ENCODE results near the gene EVI2B. TPM values are rescaled to one million over a fixed set of nuclear protein-coding genes. Genes with fewer than 3 reads are reported as not detected.
"Not testable (repeated sequence)": the region's sequence is repeated elsewhere in the genome, so short reads cannot be mapped to it uniquely, and the experiment has no call there.

Gene EVI2B, protein sequence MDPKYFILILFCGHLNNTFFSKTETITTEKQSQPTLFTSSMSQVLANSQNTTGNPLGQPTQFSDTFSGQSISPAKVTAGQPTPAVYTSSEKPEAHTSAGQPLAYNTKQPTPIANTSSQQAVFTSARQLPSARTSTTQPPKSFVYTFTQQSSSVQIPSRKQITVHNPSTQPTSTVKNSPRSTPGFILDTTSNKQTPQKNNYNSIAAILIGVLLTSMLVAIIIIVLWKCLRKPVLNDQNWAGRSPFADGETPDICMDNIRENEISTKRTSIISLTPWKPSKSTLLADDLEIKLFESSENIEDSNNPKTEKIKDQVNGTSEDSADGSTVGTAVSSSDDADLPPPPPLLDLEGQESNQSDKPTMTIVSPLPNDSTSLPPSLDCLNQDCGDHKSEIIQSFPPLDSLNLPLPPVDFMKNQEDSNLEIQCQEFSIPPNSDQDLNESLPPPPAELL
- total RNA-seq (2012; rRNA removed): 0.44 and 1.5 TPM in 2 replicates

DNA sequence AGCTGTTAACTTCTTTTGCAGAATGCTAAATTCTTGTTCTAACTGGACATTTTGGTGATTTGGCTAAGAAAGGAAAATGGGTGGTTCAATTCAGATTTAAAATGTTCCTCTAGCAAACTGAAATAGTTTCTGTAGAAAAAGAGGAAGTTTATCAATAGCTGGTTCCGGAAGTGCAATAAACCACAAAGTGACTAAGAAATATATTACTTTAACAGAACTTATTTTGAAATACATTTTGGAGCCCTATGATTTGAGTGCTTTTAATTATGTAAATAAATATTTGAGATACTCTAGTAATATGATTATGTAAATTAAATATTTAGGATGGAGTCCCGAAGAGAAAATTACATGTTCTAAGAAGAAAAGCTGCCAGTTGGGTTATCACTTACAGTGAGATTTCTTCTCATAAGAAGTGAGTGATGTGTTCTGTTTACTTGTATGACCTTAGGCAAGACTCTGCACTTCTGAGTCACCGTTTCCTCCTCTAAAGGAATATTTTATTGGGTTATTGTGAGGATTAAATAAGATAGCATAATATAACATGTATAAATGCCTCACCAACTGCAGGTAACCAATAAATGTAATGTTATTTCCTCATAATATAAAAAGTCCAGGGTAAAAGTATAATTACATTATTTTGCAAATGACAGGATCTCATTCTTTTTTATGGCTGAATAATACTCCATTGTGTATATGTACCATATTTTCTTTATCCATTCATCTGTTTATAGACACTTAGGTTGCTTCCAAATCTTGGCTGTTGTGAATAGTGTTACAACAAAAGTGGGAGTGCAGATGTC lies at the start of gene EVI2B:
Gene EVI2B (minus strand): TSS at position 73 of the 800 bp plus-strand sequence. CDS start 8,445 bp downstream, outside the sequence.
- Histone ChIP-seq H3K9me3 (replicated peaks; ENCODE audit: low read length) (peaks cover 3% of the 10 kb centered on the region), H3K9ac (ENCODE audit: low read depth, low read length) (peak within 1 kb of the TSS; percentile 55), H3K36me3 (ENCODE audit: insufficient read depth, low read length) (no peaks in the 10 kb centered on the region), H3K4me1 (ENCODE audit: control insufficient read depth, insufficient read depth, low read length) (peaks cover 27% of the 10 kb centered on the region), H3K27me3 (ENCODE audit: control insufficient read depth, insufficient read depth, low read length) (no peaks in the 10 kb centered on the region), H3K4me2 (ENCODE audit: low read length) (peak within 1 kb of the TSS; percentile 68), H3K4me3 (ENCODE audit: low read length) (peak within 1 kb of the TSS; percentile 43)

DNA sequence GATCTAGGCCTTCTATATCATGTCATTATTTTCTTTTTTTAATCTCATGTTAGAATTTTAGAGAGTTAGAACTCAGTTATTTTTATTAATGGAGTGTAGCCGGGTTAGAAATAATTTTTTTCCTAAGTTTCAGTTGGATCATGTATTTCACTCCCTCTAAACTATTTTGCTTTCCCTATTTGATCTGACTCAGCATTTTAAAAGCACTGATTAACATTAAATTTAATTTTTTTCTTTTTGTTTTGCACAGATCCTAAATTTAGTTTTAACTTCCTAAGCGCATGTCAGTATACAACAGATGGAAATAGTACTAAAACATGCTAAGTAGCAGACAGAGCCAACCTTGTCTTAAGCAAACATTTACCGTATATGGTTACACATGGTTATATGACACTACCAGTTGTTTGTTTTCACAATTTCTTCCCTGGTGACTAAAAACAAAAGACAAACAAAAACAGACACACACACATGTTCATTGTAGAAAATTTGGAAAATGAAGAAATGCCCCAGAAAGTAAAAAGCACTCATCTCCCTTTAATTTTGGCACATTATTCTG lies 44.1 kb upstream of the EVI2B start:
- H3K4me3 ChIP-seq (ENCODE audit: low read length): no peak overlapping the region
- H3K4me2 ChIP-seq (ENCODE audit: low read length): no peak overlapping the region
- H3K27me3 ChIP-seq (ENCODE audit: control insufficient read depth, insufficient read depth, low read length): no peaks in the 10 kb centered on the region
- H3K4me1 ChIP-seq (ENCODE audit: control insufficient read depth, insufficient read depth, low read length): no peaks in the 10 kb centered on the region
- H3K36me3 ChIP-seq (ENCODE audit: insufficient read depth, low read length): peaks cover 52% of the 10 kb centered on the region
- H3K9me3 ChIP-seq (replicated peaks; ENCODE audit: low read length): no peaks in the 10 kb centered on the region
- no peak overlapping the region for H3K9ac ChIP-seq (ENCODE audit: low read depth, low read length)

DNA sequence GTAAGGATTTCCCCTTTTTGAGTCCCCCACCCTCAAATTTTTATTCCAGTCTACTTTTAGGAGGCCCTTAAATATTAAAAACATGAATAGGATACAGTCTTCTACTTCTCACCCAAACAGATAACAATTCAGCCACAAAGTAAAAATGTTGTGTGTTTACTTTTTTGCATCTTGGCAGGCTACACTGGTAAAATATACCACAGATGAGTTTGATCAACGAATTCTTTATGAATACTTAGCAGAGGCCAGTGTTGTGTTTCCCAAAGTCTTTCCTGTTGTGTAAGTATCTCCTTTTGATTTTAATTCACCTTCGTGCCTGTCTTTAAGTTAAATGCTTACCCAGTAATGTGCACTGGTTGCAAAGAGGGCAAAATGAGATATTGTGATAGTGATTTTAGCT lies 43.2 kb upstream of the EVI2B start:
- Histone ChIP-seq H3K9me3 (replicated peaks; ENCODE audit: low read length) (no peaks in the 10 kb centered on the region), H3K4me3 (ENCODE audit: low read length) (no peak overlapping the region), H3K27me3 (ENCODE audit: control insufficient read depth, insufficient read depth, low read length) (no peaks in the 10 kb centered on the region), H3K4me1 (ENCODE audit: control insufficient read depth, insufficient read depth, low read length) (no peaks in the 10 kb centered on the region), H3K4me2 (ENCODE audit: low read length) (no peak overlapping the region), H3K9ac (ENCODE audit: low read depth, low read length) (no peak overlapping the region), H3K36me3 (ENCODE audit: insufficient read depth, low read length) (peaks cover 47% of the 10 kb centered on the region)

DNA sequence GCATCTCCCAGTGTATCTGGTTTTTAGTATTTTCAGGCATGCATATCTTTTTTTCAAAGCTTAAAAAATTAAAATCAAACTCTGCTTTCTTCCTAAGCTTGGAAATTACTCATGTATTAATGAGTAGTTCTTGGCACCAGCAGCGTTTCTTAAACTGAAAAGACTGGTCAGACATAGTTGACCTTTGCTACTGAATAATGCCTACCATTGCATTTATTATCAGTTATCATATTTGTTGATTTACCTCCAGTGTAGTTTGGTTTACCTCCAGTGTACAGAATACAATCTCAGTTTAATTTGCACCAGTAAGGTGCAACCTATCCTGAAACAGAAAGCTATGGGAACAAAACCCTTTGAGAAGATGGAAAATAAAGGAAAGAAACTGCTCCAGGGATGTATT lies 42.1 kb upstream of the EVI2B start:
- no peaks in the 10 kb centered on the region for H3K4me1 ChIP-seq (ENCODE audit: control insufficient read depth, insufficient read depth, low read length)
- no peaks in the 10 kb centered on the region for H3K27me3 ChIP-seq (ENCODE audit: control insufficient read depth, insufficient read depth, low read length)
- H3K9ac ChIP-seq (ENCODE audit: low read depth, low read length): no peak overlapping the region
- no peak overlapping the region for H3K4me3 ChIP-seq (ENCODE audit: low read length)
- H3K4me2 ChIP-seq (ENCODE audit: low read length): no peak overlapping the region
- H3K36me3 ChIP-seq (ENCODE audit: insufficient read depth, low read length): peaks cover 36% of the 10 kb centered on the region
- no peaks in the 10 kb centered on the region for H3K9me3 ChIP-seq (replicated peaks; ENCODE audit: low read length)

DNA sequence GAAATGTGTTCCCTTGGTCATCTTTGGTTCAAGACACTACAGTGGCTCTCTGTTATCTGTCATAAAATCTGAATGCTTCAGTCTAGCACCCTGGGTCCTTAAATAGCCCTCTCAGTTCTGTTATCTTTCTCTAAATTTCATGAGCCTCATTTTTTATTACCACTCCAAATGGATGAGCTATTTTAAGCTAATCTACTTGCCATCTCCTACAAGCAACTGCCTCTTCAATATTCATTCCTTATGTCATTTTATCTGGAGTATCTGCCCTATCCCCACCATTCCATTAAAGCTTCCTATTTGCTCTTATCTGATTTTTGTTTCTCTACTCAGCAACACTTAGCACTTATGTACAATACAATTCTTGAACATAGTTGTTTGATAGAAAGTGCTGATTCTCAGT lies 35.6 kb upstream of the EVI2B start:
- no peaks in the 10 kb centered on the region for H3K9me3 ChIP-seq (replicated peaks; ENCODE audit: low read length)
- H3K9ac ChIP-seq (ENCODE audit: low read depth, low read length): no peak overlapping the region
- H3K4me3 ChIP-seq (ENCODE audit: low read length): no peak overlapping the region
- H3K4me1 ChIP-seq (ENCODE audit: control insufficient read depth, insufficient read depth, low read length): no peaks in the 10 kb centered on the region
- H3K27me3 ChIP-seq (ENCODE audit: control insufficient read depth, insufficient read depth, low read length): no peaks in the 10 kb centered on the region
- H3K36me3 ChIP-seq (ENCODE audit: insufficient read depth, low read length): peaks cover 34% of the 10 kb centered on the region
- no peak overlapping the region for H3K4me2 ChIP-seq (ENCODE audit: low read length)

DNA sequence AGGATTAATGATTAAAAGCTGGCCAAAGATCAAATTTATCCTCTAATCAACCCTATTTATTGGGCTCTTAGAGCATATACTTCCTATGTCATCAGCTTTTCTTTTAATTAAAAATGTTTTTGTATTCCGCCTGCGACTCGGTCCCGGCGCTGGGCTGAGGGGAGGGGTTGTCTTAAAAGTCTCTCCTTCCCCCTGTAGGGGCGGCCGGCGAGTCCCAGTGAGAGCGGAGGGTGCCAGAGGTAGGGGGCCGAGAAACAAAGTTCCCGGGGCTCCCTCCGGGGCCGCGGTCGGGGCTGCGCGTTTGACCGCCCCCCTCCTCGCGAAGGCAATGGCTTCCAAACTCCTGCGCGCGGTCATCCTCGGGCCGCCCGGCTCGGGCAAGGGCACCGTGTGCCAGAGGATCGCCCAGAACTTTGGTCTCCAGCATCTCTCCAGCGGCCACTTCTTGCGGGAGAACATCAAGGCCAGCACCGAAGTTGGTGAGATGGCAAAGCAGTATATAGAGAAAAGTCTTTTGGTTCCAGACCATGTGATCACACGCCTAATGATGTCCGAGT lies 31.4 kb upstream of the EVI2B start:
- H3K9me3 ChIP-seq (replicated peaks; ENCODE audit: low read length); H3K4me2 ChIP-seq (ENCODE audit: low read length); H3K4me3 ChIP-seq (ENCODE audit: low read length); H3K4me1 ChIP-seq (ENCODE audit: control insufficient read depth, insufficient read depth, low read length); H3K9ac ChIP-seq (ENCODE audit: low read depth, low read length); H3K27me3 ChIP-seq (ENCODE audit: control insufficient read depth, insufficient read depth, low read length): not testable (repeated sequence)
- H3K36me3 ChIP-seq (ENCODE audit: insufficient read depth, low read length): peaks cover 36% of the 10 kb centered on the region

DNA sequence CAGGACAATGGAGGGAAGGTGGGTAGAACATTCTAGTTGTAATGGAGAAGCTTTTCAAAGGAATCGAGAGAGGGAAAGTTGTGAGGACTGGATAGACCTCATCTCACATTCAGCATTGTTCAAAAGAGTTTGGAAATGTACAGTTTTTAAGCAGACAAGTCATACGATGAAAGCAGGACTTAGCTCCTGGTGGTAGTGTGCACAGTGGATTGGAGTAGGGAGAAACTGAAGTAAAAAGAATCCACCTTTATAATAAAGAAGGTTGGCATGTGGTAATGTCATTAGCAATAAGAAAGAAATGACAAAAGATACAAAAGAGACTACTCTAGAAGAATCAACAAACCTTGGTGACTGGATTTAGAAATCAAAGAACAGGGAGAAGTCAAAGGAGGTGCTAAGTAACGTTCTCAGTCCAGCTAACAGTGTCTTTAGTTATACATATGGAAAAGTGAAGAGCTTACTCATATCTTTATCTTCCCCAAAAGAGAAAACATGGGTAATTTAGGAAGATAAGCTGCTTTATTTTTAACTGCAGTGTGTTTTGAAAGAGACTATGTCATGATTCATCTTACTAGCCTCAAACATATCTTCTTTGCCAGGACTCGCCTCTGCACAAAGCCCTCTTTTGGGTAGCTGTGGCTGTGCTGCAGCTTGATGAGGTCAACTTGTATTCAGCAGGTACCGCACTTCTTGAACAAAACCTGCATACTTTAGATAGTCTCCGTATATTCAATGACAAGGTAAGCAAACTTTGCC lies 26.2 kb upstream of the EVI2B start:
- no peaks in the 10 kb centered on the region for H3K9me3 ChIP-seq (replicated peaks; ENCODE audit: low read length)
- peaks cover 45% of the 10 kb centered on the region for H3K36me3 ChIP-seq (ENCODE audit: insufficient read depth, low read length)
- no peak overlapping the region for H3K9ac ChIP-seq (ENCODE audit: low read depth, low read length)
- H3K4me3 ChIP-seq (ENCODE audit: low read length): no peak overlapping the region
- peak overlapping the region; percentile 8 for H3K4me2 ChIP-seq (ENCODE audit: low read length)
- no peaks in the 10 kb centered on the region for H3K27me3 ChIP-seq (ENCODE audit: control insufficient read depth, insufficient read depth, low read length)
- H3K4me1 ChIP-seq (ENCODE audit: control insufficient read depth, insufficient read depth, low read length): peaks cover 12% of the 10 kb centered on the region

DNA sequence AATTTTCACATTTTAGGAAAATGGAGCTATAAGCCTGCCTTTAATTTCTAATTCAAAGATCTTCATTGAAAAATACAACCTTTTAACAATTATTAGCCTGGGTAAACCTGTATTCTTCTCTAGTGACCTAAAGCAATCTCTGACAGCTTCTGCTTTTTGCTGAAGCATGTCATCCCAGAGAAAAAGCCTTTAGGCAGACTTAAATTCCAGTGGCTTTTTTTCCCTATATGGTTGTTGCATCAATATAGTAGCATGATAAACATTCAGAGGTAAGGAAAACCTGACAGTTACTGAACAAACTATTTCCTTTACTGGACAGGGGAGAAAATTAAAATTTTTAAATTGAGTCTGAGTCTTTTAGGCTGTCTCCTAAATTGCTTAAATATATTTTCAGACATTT lies 15.4 kb upstream of the EVI2B start:
- Histone ChIP-seq H3K9ac (ENCODE audit: low read depth, low read length) (no peak overlapping the region), H3K4me1 (ENCODE audit: control insufficient read depth, insufficient read depth, low read length) (peaks cover 17% of the 10 kb centered on the region), H3K27me3 (ENCODE audit: control insufficient read depth, insufficient read depth, low read length) (no peaks in the 10 kb centered on the region), H3K36me3 (ENCODE audit: insufficient read depth, low read length) (peaks cover 5% of the 10 kb centered on the region), H3K4me2 (ENCODE audit: low read length) (no peak overlapping the region), H3K9me3 (replicated peaks; ENCODE audit: low read length) (no peaks in the 10 kb centered on the region), H3K4me3 (ENCODE audit: low read length) (no peak overlapping the region)

DNA sequence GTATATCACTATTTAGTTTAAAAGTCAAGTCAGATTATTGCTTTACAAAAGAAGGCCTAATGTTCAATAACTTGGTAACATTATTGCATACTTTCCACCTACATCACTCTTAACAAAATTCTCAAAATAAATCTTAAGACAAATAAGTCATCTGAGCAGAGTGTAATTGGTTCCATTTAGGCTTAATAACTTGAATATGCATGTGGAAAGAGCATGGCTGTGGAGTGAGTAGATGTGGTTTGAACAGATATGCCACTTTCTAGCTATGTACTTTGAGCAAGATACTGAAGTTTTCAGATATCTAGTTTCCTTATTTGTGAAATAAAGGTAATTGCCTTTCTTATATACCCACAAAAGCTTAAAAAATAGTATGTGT lies 14.3 kb upstream of the EVI2B start:
- Histone ChIP-seq H3K36me3 (ENCODE audit: insufficient read depth, low read length) (peaks cover 5% of the 10 kb centered on the region), H3K27me3 (ENCODE audit: control insufficient read depth, insufficient read depth, low read length) (no peaks in the 10 kb centered on the region), H3K4me2 (ENCODE audit: low read length) (peak overlapping the region; percentile 45), H3K9ac (ENCODE audit: low read depth, low read length) (peak overlapping the region; percentile 60), H3K4me3 (ENCODE audit: low read length) (peak overlapping the region; percentile 21), H3K4me1 (ENCODE audit: control insufficient read depth, insufficient read depth, low read length) (peaks cover 17% of the 10 kb centered on the region), H3K9me3 (replicated peaks; ENCODE audit: low read length) (no peaks in the 10 kb centered on the region)

DNA sequence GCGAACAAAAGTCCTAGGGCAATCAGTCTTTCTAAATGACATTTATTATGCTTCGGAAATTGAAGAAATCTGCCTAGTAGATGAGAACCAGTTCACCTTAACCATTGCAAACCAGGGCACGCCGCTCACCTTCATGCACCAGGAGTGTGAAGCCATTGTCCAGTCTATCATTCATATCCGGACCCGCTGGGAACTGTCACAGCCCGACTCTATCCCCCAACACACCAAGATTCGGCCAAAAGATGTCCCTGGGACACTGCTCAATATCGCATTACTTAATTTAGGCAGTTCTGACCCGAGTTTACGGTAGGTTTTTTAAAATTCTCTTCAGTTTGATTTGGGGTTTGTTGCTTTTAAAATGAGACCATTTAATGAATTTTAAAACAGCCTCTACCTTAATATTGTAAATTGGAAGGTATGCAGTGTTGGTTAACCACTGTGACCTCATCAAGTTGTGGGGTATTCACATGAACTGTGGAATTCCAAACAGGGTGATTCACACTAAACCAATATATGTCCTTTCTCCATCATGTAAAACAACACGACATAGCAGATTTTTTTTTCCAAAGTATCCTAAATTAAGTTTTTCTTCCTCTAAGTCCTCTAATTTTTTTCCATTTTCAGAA lies 13.8 kb upstream of the EVI2B start:
- Histone ChIP-seq H3K4me2 (ENCODE audit: low read length) (peak overlapping the region; percentile 65), H3K9ac (ENCODE audit: low read depth, low read length) (peak overlapping the region; percentile 60), H3K9me3 (replicated peaks; ENCODE audit: low read length) (no peaks in the 10 kb centered on the region), H3K4me3 (ENCODE audit: low read length) (peak overlapping the region; percentile 21), H3K27me3 (ENCODE audit: control insufficient read depth, insufficient read depth, low read length) (no peaks in the 10 kb centered on the region), H3K36me3 (ENCODE audit: insufficient read depth, low read length) (peaks cover 5% of the 10 kb centered on the region), H3K4me1 (ENCODE audit: control insufficient read depth, insufficient read depth, low read length) (peaks cover 17% of the 10 kb centered on the region)

Data from skeletal muscle satellite cell (primary cell).